Mucosa of descending colon (tissue), 3 donors: Measurements from ENCODE around the gene PITX3. TPM values are rescaled to one million over a fixed set of nuclear protein-coding genes. Genes with fewer than 3 reads are reported as not detected.

Experiments used
- ATAC-seq: fragments of 200-7000 bp; cut with Tn5 transposase; one replicate; pipeline ENCODE4 v1.9.1; 2020; ENCODE audit warnings: mild to moderate bottlenecking, moderate library complexity
- DNase-seq, 3 donors: peaks; one replicate each; pipeline ENCODE4 v3.0.0-alpha.2; 2020
- H3K36me3 ChIP-seq: fragments of 200-600 bp; one replicate; pipeline ENCODE4 v1.8.0; 2021; ENCODE audit warnings: low read depth, mild to moderate bottlenecking
- H3K4me1 ChIP-seq: fragments of 200-600 bp; one replicate; pipeline ENCODE4 v1.8.0; 2021; ENCODE audit warnings: low read depth, mild to moderate bottlenecking
- H3K4me3 ChIP-seq: fragments of 200-600 bp; one replicate; pipeline ENCODE4 v1.8.0; 2021; ENCODE audit warnings: mild to moderate bottlenecking
- H3K9me3 ChIP-seq: fragments of 200-600 bp; one replicate; pipeline ENCODE4 v1.8.0; 2021; ENCODE audit warnings: mild to moderate bottlenecking
- CTCF ChIP-seq: fragments of 200-600 bp; IDR thresholded peaks from one replicate; pipeline ENCODE4 v1.8.0; 2022; ENCODE audit warnings: antibody characterized with exemption, mild to moderate bottlenecking
- intact Hi-C, 2 donors: fragments of 100-400 bp; cut with DNase I in 1 of 2; cut with micrococcal nuclease in 1 of 2; formaldehyde crosslinking; loops; one replicate each; pipeline versions ENCODE4 v1.11.0 to v1.11.1; 2022; cut with DNase I, micrococcal nuclease
- long read RNA-seq, 2 donors: library from polyadenylated mRNA; unstranded; transcript quantifications; one replicate each; pipeline ENCODE4 v2.0.0, GENCODE V29; 2019 to 2021
- total RNA-seq, 3 donors: library from RNA; stranded (reverse); fragmentation: NEBNext Ultra II Directional in 2 of 3; extraction: Animal tissue kit (Norgen Biotek cat#: 25700) in 2 of 3; gene quantifications; one replicate each; pipeline versions ENCODE4 v1.2.1 to v1.2.4, GENCODE V29; 2021 to 2023
- donor health status: DM: no; HTN: no; CAD: no; lungs with moderate emphysema.
- donor health status: DM: no; HTN: no; CAD: no.
- donor health status: DM: no; HTN: yes; CAD: no.

PITX3 gene
- total RNA-seq: not detected
- long read RNA-seq, donor 1: 0 reads
- long read RNA-seq, donor 2: 0 reads

DNA sequence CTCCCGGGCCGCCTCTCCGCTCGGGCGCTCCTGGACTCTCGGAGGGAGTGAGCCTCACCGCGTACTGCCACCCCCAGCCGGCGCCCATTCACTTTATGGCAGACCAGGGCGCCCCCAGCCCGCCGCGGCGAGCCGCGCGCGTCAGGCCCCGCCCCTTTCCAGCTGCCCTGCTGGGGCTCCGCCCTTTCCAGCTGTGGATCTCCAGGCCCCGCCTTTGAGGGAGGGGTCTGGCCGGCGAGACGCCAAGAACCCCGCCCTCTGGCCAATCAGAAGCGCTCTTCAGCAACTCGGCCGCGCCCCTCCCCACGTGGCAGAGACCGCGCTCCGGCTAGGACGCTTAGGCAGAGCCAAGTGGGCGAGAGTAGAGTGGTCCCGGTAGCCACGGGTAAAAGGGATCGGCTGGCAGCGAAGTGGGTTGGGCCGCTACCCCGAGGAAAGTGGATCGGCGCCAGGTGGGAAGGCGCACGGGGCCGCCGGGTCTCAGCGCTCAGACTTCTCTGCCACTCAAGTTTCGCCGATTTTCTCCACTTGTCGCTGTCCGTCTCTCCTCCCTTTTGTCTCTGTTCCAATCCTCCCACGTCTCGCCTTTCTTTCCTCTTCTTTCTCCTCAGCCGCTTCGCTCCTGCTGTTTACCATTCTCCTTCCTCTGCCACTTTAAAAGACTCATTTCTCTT lies at the start of gene PITX3:
TSS of gene PITX3 (minus strand) at position 69 of the 674 bp plus-strand sequence. CDS start 9,432 bp downstream, outside the sequence.
- peaks cover 27% of the 10 kb centered on the region for H3K4me1 ChIP-seq
- H3K4me3 ChIP-seq: no peak within 1 kb of the TSS
- TF ChIP-seq CTCF: no peak
- no peaks in the 10 kb centered on the region for H3K9me3 ChIP-seq
- ATAC-seq (peak; percentile 71), DNase-seq (peak; percentile 92 to 96 (median 95))
- intact Hi-C loops: no loop called here
- no peaks in the 10 kb centered on the region for H3K36me3 ChIP-seq

GRCh38 chr10:102289840-102290239 lies 48.5 kb upstream of the PITX3 start:
- DNase-seq (no peak), ATAC-seq (no peak)
- Histone ChIP-seq H3K36me3 (no peaks in the 10 kb centered on the region), H3K4me3 (no peak overlapping the region), H3K9me3 (no peaks in the 10 kb centered on the region), H3K4me1 (peaks cover 3% of the 10 kb centered on the region)
- intact Hi-C loops: no loop called here
- no peak for TF ChIP-seq CTCF

DNA sequence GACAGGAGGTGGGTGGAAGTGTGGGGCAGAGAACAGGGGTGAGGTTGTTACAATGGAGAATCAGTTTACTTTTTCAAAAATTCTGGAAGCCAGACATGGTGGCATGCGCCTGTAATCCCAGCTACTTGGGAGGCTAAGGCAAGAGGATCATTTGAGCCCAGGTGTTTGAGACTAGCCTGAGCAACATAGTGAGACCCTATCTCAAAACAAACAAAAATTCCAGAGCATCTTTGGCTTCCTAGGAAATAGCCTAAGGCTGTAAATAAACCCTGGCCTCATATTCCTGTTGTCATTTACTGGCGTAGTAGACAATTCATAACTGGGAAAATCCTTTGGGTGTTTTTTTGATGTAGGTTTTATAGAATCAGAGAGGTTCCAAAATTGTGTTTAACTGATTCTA lies 48.0 kb upstream of the PITX3 start:
- Histone ChIP-seq H3K4me1 (peaks cover 3% of the 10 kb centered on the region), H3K4me3 (no peak overlapping the region), H3K36me3 (no peaks in the 10 kb centered on the region), H3K9me3 (no peaks in the 10 kb centered on the region)
- ATAC-seq: no peak
- no peak for TF ChIP-seq CTCF
- intact Hi-C loops: no loop called here
- no peak for DNase-seq

DNA sequence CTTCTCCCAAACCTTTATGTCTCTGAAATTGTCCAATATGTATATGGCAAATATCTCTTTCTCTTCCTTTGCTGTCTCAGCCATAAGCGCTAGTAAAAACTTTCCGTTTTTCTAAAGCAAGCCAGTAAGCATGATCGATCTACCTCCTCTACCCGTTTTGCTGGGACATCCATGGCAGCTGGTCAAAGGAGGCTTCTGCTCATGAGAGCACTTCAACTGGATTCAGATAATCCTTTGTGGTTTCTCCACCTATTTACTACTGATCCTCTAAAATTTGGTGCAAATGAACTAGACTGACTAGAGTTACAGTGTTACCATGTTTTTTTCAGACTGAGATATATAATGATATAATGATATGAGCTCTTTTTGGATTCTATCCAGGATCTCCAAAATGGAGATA lies 46.7 kb upstream of the PITX3 start:
- Histone ChIP-seq H3K36me3 (no peaks in the 10 kb centered on the region), H3K4me1 (peaks cover 3% of the 10 kb centered on the region), H3K9me3 (no peaks in the 10 kb centered on the region), H3K4me3 (no peak overlapping the region)
- intact Hi-C loops: no loop called here
- ATAC-seq: no peak
- TF ChIP-seq CTCF: no peak
- no peak for DNase-seq

- intact Hi-C loops: no loop called here
- H3K4me3 ChIP-seq: no peak overlapping the region
- DNase-seq (no peak), ATAC-seq (no peak)
- no peaks in the 10 kb centered on the region for H3K36me3 ChIP-seq
- peaks cover 3% of the 10 kb centered on the region for H3K4me1 ChIP-seq
- TF ChIP-seq CTCF: no peak
- no peaks in the 10 kb centered on the region for H3K9me3 ChIP-seq
Measured at GRCh38 chr10:102287538-102287937, 46.2 kb upstream of the PITX3 start.

- intact Hi-C loops: no loop called here
- DNase-seq (no peak), ATAC-seq (no peak)
- Histone ChIP-seq H3K4me3 (no peak overlapping the region), H3K36me3 (no peaks in the 10 kb centered on the region), H3K4me1 (peaks cover 3% of the 10 kb centered on the region), H3K9me3 (no peaks in the 10 kb centered on the region)
- no peak for TF ChIP-seq CTCF
Measured at GRCh38 chr10:102286216-102286615, 44.9 kb upstream of the PITX3 start.
